H1 (cell line): ENCODE data around the gene CD180. TPM values are rescaled to one million over a fixed set of nuclear protein-coding genes. Genes with fewer than 3 reads are reported as not detected.

ENCODE experiments used
- BACH1 ChIP-seq: IDR thresholded peaks from 2 replicates; pipeline ENCODE4 v1.6.1; 2012; ENCODE audit warnings: low read length, improper control_type of control experiment
- CBX5 ChIP-seq: fragments of 300-800, 300-1000 bp; sonication (generic); IDR thresholded peaks from 2 replicates; pipeline ENCODE4 v1.7.1; 2016; ENCODE audit warnings: antibody characterized with exemption, low read length, low read depth
- CHD1 ChIP-seq: IDR thresholded peaks from 2 replicates; pipeline ENCODE4 v1.6.1; 2012; ENCODE audit warnings: low read depth, low read length, improper control_type of control experiment
- CHD7 ChIP-seq: fragments of 300-600 bp; sonication (generic); IDR thresholded peaks from 2 replicates; pipeline ENCODE4 v1.7.1; 2012; ENCODE audit warnings: low read length, moderate library complexity, mild to moderate bottlenecking, inconsistent platforms; ENCODE audit not compliant: insufficient replicate concordance
- HDAC2 ChIP-seq, 2 experiments: fragments of 300-600 bp in 1 of 2; sonication (generic) in 1 of 2; IDR thresholded peaks; 2 replicates each; pipeline ENCODE4 v1.6.1; 2011 to 2012; ENCODE audit warnings: low read depth in 2 of 2, low read length in 2 of 2, mild to moderate bottlenecking in 2 of 2, moderate library complexity in 2 of 2, borderline replicate concordance in 1 of 2, inconsistent platforms in 1 of 2
- RBBP5 ChIP-seq: IDR thresholded peaks from 2 replicates; pipeline ENCODE4 v1.7.1; 2012; ENCODE audit warnings: low read depth, mild to moderate bottlenecking, inconsistent platforms, low read length, moderate library complexity, borderline replicate concordance
- RXRA ChIP-seq: IDR thresholded peaks from 2 replicates; pipeline ENCODE4 v1.6.1; 2011; ENCODE audit warnings: low read depth, mild to moderate bottlenecking, low read length, moderate library complexity; ENCODE audit not compliant: insufficient read depth
- SIN3A ChIP-seq, 2 experiments: IDR thresholded peaks in 1 of 2; conservative IDR thresholded peaks in 1 of 2; 2 replicates each; pipeline ENCODE4 v1.6.1; 2011 to 2012; ENCODE audit warnings: low read length in 2 of 2, improper control_type of control experiment in 1 of 2, low read depth in 1 of 2, mild to moderate bottlenecking in 1 of 2
- SIRT6 ChIP-seq: IDR thresholded peaks from one replicate; pipeline ENCODE4 v1.7.1; 2012; ENCODE audit warnings: low read length, inconsistent platforms
- SRF ChIP-seq: IDR thresholded peaks from 2 replicates; pipeline ENCODE4 v1.6.1; 2011; ENCODE audit warnings: mild to moderate bottlenecking, low read depth, low read length, moderate library complexity
- TEAD4 ChIP-seq: IDR thresholded peaks from 2 replicates; pipeline ENCODE4 v1.6.1; 2012; ENCODE audit warnings: low read depth, low read length, inconsistent platforms, mixed read lengths
- polyA plus RNA-seq, 7 experiments: library from polyadenylated mRNA; depleted of rRNA in 3 of 7; stranded (reverse) in 5 of 7; unstranded in 2 of 7; fragments of >200 nt in 5 of 7; fragments of 200-250 nt in 2 of 7; gene quantifications; 1 replicate in 5 of 7; 2 replicates in 1 of 7; 4 replicates in 1 of 7; pipeline versions ENCODE4 v1.2.1 to v1.2.3, GENCODE V29; 2011 to 2013; ENCODE audit warnings: missing spikeins in 2 of 7, mixed read lengths in 2 of 7
- total RNA-seq: library from RNA; stranded (reverse); fragmentation: NEBNext Ultra II Directional; extraction: Animal tissue kit (Norgen Biotek cat#: 25700); gene quantifications from 2 replicates; pipeline ENCODE4 v1.2.1, GENCODE V29; 2021

Gene CD180
- total and polyA plus RNA-seq, 2 of the 8 experiments (the other 6 are each of a cell fraction or from before 2014, with no cell fraction given), result not detected

DNA sequence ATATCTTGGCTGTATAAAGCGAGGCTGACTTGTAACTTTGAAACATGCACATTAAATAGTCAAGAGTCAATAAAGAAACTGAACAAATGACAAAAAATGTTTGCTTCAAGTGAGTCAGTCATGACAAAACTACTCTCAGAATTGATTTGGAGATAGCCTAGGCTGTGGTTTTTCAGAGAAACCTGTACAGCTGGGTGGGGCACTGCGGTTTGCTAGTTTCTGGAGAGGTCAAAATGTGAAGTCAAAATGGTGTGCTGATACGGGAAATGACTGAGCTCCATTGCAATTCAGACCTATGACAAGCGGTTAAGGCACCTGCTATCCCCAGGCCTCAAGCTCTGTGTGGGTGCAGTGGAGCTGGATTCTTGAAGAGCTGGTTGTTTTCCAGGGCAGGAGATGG is 10.3 kb upstream of the CD180 start (continued):
- no peak for TF ChIP-seq CHD7
- no peak for TF ChIP-seq TEAD4
- TF ChIP-seq RXRA, result no peak
- no peak for TF ChIP-seq SIRT6
- no peak for TF ChIP-seq HDAC2 (IDR thresholded peaks at IDR 0.05; ENCODE audit: borderline replicate concordance in 1 of 2, low read depth in 2 of 2, low read length in 2 of 2)
- no peak for TF ChIP-seq SIN3A (conservative IDR thresholded peaks at IDR 0.05 in 1 of 2, IDR thresholded peaks at IDR 0.05 in 1 of 2; ENCODE audit: low read depth in 1 of 2, low read length in 2 of 2)
- TF ChIP-seq CBX5, result no peak
- no peak for TF ChIP-seq BACH1
- TF ChIP-seq SRF, result no peak
- TF ChIP-seq RBBP5, result no peak
- no peak for TF ChIP-seq CHD1
